Fibroblast of skin of scalp (primary cell): ENCODE measurements around the gene CKS2.

ENCODE experiments used
- DNase-seq: peaks from one replicate; pipeline ENCODE4 v3.0.0-alpha.2; 2013

The CKS2 gene

DNA sequence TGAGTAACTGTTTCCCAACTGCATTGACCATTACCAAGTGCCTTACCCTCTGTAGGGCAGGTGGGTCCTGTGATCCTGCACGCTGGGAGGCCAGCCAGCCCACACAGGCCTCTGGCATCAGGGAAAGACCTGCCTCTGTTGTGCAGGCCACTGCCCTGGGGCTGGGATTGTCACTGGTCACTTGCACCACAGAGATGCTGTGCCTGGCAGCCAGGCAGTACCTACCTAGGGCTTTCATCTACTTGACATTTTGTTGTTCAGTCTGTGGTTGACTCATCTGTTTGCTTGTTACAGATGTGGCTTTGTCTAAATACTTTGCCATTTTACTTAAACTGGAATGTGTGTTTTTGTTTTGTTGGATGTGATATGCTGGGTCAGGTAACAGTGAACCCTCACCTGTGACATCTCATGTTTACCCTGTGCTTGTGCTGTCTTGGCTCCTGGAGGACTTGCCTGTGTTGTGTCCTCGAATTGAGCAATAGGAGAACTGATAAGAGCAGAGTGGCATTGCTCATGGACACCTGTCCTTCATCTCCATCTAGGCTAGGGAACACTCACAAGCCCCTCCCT lies 40.1 kb downstream of the CKS2 start:
- DNase-seq = no peak

DNA sequence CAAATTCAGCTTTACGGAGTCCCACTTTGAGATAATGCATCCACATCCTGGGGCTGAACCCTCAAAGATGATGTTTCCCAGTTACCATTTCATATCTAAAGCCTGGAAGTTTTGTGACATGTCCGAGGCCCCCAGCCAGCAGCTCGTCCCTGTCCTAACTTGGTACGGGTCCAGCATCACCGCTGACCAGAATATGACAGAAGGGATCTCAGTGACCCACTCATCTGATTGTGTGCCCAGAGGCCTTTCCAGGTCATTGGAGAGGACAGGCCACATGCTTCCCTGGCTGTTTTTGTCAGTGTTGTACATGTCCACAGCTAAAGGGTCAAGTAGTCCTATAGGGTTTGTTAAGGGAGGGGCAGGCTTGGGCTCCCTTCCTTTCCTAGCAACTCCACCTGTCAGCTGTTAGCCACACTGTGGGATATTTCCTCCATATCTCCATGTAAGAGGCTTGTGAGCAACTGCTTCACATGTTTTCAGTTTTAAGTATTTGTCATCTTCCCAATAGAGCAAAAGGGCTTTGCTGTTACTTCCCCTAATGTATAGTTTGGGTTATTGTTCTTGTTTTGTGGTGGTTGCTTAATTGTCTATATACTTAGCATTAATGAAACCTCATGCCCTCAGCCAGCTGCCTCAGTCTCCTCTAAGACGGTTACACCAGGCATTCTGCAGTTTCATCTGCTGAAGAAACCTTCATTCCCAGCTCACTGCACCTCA lies 40.7 kb downstream of the CKS2 start:
- no peak for DNase-seq

DNA sequence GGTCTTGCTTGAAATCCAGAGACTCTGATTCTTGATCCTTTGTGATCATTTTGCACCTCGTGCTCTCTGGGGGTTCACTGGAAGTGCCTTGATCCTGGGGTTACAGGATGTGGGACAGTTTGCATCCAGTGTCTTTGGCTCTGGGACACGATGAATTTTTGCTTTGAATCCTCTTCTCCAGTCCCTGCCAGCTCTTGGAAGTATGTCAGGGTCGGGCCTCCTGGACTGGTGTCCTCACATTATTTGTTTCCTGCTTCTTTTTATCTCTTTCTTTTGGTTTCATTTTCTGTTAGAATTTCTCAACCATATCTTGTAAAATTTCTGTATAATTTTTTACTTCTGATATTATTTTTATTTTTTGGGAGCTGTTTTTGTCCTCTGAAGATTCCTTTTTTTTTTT lies 41.5 kb downstream of the CKS2 start:
- no peak for DNase-seq

DNA sequence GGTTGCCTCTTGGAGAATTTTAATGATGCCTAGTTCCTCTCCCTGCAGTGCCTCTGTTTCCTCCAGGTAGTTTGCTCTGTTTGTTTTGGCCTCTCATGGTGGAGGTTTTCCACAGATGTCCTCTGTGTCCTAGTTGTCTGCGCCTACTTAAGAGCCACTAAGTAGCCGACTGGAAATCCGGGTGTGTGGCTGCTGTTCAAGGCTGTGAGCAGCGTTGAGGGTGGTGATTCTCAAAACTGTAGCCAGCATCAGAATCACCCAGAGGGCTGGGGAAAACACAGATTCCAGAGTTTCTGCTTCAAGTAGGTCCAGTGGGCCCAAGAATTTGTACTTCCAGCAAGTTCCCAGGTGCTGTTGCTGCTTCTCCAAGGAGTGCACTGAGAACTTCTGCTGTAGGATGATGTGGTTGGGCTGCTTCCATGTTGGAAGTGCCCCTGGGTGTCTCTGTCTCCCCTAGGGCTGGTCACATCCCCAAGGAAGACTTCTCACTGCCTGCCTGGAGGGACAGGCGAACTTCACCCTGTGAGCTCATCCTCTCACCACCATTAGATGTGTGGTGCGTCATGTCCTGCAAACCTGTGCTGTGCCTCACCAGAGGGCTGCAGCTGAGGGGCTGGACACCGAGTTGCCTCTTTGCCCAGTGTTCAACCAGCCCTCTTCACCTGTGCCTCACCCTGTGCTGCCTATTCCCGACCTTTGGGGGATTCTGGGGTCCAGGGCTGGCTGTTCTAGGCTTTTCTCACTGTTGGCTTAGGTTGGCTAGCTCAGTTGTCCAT lies 42.1 kb downstream of the CKS2 start:
- DNase-seq = no peak

DNA sequence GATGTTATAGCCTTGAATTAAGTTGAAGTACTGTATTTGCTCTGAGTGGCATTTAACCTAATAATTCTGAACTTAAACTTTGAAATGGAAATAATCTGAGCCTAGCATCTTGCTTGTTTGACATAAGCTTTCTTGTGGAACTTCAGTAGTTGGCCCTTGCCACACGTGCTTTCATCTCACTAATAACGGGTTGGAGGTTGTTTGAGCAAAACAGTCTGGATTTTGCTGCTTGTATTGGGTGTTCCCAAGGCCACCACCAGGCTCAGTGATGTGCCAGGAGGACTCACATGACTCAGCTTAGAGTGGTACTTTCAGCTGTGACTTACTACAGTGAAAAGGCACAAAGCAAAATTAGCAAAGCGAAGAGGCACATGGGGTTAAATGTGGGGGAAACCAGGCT lies 43.0 kb downstream of the CKS2 start:
- no peak for DNase-seq

DNA sequence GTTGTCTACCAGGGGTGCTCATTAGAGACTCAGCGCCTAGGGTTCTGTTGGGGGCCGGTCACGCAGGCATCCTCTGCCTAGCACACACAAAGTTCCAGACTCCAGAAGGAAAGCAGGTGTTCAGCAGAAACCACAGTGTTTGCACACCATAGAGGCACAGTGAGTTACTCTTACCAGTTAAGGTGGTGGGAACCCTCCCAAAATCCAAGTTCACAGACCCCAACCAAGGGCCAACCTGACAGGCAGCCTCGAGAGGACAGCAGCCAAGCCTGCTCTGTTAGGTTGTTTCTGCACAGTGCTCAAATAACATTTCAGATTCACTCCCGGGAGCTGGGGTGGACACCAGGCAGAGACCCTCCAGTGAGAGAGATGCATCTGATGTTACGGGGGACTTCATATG lies 43.5 kb downstream of the CKS2 start:
- no peak for DNase-seq

DNA sequence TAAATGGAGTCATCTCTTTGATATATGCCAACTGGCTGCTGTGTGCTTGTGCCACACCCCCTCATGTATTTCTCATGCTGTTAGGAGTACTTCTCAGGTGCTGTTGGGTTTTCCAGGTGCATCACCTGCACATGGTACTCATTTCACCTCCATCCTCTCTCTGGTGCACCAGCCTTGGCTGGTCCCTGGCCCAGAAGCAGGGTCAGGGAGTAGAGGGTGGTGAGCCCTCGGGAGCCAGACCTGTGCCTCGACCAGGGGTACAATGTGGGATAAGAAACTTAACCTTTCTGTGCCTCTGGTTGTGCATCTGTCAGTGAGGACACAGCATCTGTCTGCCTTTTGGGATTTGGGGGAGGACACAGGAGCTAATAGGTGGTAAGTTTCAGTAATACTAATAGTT lies 45.8 kb downstream of the CKS2 start:
- DNase-seq = no peak

DNA sequence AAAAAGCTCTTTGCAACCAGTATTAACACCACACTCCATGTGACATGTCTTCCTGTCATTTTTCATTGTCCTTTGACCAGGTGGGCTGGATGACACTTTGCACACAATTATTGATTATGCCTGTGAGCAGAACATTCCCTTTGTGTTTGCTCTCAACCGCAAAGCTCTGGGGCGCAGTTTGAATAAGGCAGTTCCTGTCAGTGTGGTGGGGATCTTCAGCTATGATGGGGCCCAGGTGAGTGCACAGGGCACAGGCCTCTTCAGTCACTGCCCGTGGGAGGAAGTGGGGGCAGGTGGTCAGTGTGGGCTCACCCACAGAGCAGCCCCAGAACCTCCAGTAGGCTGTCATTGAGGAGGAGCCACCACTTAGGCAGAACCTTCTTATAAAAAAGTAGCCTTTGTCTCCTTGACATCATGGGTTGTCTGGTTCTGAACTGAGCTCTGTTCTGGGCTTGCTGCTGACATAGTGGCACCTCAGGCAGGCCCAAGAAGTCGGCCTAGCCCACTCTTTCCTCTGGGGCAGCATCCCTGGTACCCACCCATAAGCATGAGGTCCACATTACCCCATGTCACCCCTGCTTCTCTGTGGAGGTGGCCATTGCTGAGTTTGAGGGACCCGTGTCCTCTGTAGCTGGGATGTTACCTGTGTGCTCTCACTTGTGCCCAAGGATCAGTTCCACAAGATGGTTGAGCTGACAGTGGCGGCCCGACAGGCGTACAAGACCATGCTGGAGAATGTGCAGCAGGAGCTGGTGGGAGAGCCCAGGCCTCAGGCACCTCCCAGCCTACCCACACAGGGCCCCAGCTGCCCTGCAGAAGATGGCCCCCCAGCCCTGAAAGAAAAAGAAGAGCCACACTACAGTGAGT lies 46.6 kb downstream of the CKS2 start:
- DNase-seq = no peak

DNA sequence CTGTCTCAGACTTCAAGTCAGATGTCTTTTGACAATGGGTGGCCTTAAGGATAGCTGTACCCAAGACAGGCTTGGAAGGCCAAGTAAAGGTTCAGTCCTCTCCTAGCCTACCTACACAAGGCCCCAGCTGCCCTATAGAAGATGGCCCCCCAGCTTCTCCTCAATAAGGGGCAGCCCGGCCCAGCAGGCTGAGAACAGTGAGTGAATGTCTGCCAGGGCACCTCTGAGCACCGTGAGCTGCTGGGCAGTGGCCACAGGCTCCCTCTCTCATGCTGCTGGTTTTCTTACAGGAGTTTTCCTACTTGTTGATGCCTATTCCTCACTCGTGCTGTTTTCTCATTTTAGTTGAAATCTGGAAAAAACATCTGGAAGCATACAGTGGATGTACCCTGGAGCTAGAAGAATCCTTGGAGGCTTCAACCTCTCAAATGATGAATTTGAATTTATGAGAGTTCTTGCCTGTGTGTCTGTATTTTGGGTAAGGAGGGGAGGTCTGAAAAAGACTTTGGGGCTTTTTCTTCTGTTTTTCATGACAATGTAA lies 47.5 kb downstream of the CKS2 start:
- no peak for DNase-seq

DNA sequence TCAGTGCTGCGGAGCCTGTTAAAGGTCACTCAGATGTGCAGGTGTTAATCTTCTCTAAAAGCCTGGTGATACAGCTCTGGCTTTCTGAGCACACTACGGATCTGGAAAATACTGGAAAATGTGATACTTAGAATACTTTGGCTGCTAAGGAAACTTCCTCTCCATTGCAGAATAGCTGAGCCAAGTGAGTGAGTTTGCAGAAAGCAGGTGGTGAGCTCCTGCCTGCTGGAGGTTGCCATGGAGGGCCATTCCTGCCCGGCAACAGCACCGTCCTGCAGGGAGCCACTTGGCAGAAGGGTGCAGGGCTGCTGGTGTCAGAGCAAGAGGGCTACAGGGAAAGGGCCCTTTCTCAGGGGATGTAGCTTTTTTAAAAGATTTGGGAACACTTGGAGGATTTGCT lies 48.0 kb downstream of the CKS2 start:
- DNase-seq = no peak

DNA sequence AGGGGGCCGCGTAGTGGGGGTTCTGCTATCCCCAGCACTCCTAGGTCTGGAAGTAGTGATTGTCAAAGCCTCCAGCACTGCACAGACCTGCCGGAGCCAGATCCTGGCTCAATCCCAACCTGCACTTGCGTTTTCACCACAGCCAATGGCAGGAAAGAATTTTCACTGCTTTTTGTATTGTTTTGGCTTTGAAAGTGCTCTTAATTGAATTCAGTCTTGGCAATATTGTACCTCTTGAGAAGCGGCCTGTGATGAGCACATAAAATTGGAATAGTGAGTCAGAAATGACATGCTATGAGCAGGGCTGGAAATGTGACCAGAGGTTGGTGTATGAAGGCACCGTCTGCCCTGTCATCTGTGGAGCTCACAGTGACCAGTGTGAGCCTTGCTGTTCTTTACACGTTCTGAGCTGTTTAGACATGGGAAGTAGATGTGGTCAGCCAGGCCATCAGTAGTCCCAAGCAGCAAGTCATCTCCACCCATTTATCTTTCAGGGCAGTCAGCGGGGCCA lies 48.8 kb downstream of the CKS2 start:
- no peak for DNase-seq

DNA sequence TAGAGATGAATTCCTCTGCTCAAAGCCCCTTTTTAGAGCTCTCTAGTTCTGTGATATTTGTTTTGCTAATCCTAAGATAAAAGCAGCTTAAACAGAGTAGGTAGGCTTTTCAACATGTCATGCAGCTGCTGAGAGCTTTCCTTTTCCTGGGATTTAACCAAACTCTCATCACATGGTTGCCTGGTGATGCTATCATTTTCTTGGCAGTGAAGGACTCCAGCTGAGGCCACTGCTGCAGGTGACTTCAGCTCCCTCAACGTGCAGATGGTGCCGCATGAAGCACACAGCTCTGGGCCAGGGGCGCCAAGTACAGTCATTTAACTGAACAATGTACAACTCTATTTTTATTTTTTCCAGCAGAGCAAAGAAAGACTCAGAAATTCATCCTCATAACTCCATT lies 49.5 kb downstream of the CKS2 start:
- DNase-seq = no peak

DNA sequence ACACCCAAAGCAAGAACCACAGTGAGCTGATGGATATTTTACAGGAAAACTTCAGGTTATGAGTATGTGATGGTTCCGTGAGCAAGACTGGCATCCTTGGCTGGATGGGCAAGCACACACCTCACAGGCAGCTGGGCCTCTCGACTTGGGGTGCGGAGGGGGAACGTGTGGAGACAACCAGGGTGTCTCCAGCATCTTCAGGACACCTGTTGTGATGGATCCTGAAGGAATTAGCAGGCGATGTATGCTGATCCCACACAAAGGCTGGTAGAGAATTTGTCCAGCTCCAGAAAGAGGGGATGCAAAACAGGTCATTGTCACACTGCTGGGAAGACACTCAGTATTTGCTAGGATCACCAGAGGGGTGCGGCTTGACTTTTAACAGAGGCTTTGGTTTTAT lies 50.0 kb downstream of the CKS2 start:
- no peak for DNase-seq

DNA sequence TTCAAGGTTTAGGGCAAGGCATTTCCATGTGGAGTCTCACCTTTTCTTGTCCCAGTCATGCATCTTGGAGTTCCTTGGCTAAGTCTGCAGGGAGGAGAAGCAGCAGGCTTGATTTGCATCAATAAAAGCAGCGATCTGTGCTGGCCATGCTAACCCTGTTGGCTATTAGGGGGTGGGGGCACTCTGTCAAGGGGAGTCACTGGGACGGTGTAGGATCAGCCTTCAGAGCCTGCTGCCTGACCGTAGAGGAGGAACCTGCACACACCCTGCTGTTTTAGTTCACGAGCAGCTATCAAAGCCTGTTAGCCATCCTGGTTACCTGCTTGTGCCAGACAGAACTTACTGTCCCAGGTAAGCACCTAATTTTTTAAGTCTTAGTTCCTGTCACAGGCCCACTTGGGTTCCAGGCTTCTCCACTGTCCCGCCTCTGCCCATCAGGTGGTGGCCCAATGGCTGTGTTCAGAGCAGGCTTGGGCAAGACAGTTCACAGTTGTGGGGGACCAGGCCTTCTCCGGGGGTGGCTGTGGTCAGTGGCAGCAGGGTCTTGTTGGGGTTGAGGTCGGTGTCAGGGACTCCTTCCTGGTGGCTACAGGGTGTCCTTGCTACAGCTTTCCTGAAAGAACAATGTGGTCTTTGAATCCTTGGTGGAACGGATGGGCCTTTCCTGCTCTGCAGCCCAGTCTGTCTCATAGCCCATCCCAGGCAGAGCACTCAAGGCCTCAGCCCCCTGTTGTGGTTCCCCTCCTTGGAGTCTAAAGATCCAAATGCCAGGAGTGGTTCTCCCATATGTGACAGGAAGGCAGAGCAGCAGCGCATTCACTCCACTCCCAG lies 51.0 kb downstream of the CKS2 start:
- no peak for DNase-seq

DNA sequence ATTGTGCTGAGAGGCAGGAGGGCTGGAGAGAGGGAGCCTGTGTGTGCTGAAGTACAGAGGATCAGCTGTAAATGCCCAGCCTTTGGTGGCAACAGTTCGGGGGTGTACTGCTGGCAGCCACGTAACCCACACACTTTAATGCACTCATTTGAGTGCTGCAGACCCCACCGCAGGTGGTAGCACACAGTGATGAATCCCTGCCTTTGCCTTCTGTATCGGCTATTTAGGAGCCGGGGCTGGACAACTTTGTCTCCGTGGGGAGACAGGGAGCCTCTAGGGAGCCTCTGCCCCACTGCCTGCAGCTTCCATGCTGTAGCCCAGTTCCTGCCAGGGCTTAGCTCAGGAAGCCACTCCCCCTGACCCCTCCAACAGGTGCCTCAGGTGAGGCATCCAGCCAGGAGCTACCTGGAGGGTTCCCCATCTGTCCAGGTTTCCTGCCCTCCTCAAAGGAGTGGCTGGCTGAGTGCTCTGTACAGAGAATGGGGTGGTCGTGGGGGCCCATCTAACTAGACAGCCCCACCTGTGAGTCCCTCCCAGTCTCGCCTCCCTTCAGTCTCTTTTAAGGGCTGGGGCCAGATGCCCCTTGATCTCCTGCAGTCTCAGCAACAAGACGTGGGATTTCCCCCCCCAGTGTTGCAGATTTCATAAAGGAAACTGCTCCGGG lies 51.8 kb downstream of the CKS2 start:
- DNase-seq = no peak

DNA sequence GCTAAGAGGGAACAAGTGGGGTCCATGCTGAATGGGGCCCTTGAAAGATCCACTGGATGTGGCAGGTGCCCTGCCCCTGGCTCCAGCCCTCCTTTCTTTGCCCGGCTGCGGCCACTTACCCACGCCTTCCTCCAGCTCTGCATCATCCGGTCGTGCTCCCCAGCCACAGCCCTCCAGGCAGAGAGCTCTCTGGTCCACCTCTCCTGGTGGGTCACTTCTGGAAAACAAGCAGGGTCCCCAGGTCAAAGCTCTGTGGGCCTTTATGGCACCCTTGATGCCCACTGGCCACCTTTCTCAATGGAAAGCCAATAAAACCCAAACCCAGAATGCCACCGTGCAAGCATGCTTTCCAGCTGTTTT lies 52.3 kb downstream of the CKS2 start:
- no peak for DNase-seq

DNA sequence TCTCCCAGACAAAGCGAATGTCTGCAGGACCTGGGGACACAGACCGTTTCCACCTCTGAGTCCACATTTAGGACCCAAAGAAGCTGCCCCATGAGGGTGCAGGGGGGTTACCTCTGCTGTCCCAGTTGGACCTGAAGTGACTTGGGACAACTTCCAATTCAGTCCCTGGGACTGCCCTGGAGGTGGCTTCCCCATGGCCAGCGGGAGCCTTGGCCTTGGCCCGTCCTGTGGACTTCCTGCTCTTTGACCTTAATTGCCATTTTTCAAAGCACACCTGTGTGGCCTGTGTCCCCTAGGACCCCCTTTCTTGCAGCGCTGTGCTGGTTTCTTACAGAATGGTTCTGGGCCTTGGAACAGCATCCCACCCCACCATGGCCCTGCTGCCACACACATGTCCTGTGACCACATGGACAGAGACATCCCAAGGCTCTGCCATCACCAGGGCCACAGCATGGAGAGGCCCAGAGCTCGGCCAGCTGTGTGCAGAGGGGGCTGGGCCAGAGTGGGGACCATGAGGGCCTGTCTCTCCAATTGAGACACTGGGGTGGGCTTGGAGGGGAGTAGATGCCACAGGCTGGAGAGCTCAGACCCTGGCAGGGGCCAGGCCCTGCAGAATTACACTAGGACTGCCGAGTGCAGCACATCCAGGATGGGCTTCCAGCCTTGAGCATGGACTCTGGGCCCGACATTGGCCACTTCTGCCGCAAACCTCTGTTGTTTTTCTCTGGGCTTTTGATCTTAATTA lies 53.1 kb downstream of the CKS2 start:
- DNase-seq = no peak

DNA sequence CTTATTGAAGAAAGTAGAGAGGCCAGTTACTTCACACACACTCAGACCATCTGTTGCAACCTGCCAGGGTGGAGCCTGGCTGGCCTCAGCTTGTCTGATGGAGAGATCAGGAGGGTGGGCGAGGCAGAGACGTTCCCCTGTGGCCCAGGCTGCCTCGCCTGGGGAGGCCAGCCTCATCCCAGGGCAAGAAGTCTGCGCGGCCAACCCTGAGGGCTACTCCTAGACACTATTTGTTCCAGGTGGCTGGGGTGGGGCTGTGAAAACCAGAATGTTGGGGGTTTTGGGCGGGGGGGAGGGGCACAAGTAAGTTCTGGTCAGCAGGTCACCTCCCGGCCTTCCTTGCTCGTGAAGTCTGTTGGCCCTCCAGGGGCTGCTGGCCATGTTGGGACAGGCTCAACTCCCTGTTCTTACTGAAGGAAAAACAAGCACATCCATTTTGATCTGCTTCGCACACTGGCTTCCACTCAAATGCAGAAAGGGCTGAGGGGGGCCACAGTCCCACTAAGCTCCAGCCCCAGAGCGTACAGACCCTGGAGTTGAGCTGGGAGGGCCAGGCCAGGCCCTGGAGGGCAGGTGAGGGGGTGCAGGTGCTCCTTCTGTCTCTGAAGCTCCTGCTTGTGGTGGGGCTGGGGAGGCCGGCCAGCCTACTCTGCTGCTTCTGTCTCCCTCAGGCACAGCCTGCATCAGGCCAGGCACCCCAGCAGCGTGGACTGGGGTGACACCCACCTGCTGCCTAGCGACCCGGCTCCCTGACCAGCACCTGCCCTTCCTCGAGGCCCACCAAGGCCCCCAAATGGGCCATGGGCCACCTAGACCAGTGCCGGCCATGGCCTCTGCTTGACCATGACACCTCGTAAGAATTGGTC lies 53.9 kb downstream of the CKS2 start:
- no peak for DNase-seq

DNA sequence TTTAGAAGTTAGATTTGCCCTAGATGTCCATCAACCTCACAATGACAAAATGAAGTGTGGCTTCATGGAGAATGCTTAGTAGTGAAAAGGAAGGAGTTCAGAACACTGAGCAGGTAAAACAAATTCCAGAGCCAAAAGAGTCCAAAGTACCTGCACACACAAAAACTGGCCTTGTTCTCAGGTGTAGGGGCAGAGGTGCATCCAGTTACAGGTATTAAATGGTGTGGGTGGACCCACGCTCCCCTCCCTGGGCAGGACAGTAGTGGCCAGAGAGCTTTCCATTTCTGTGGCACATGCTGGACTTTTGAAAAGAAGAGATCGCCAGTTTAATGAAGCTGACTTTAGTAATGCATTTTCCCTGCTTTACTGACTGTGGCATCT lies 54.5 kb downstream of the CKS2 start:
- DNase-seq = no peak
